GM12878 (cell line): ENCODE data around the gene HNF4A. TPM values are rescaled to one million over a fixed set of nuclear protein-coding genes. Genes with fewer than 3 reads are reported as not detected.

Experiments
- ASH2L ChIP-seq: fragments of 300-600, 200-600 bp; sonication (generic); IDR thresholded peaks from 2 replicates; pipeline ENCODE4 v1.6.1; 2017; ENCODE audit warnings: low read depth, mild to moderate bottlenecking, borderline replicate concordance
- GABPA ChIP-seq: IDR thresholded peaks from 2 replicates; pipeline ENCODE4 v1.6.1; 2014; ENCODE audit warnings: antibody characterized with exemption, low read depth, mild to moderate bottlenecking, inconsistent platforms
- JUND ChIP-seq: IDR thresholded peaks from 2 replicates; pipeline ENCODE4 v1.6.1; 2012; ENCODE audit warnings: low read depth, mild to moderate bottlenecking, low read length, improper control_type of control experiment, moderate library complexity
- RB1 ChIP-seq: fragments of 450-650 bp; formaldehyde crosslinking; IDR thresholded peaks from 2 replicates; pipeline ENCODE4 v1.6.1; 2017; ENCODE audit warnings: mild to moderate bottlenecking, borderline replicate concordance
- TCF3 ChIP-seq: IDR thresholded peaks from 2 replicates; pipeline ENCODE4 v1.6.1; 2012; ENCODE audit warnings: low read depth, mild to moderate bottlenecking, low read length, borderline replicate concordance; ENCODE audit not compliant: insufficient read depth
- polyA plus RNA-seq, 11 experiments: library from polyadenylated mRNA; depleted of rRNA in 4 of 11; unstranded in 6 of 11; stranded (reverse) in 5 of 11; fragments of >200 nt; fragmentation: Nextera tagmentation in 4 of 11; fragmentation: Illumina TruSeq in 1 of 11; extraction: Ambion mirVana in 4 of 11; extraction: Trizol in 1 of 11; gene quantifications; 1 replicate in 1 of 11; 2 replicates in 10 of 11; pipeline versions ENCODE4 v1.2.1 to v1.2.3, GENCODE V29; 2011 to 2016; ENCODE audit warnings: inconsistent platforms in 2 of 11, missing spikeins in 2 of 11, low read depth in 1 of 11
- total RNA-seq, 4 experiments: library from RNA; depleted of rRNA in 3 of 4; stranded (reverse); fragments of >200 nt in 3 of 4; fragmentation: Illumina TruSeq in 1 of 4; extraction: Trizol in 1 of 4; gene quantifications; 2 replicates each; pipeline versions ENCODE4 v1.2.1 to v1.2.3, GENCODE V29; 2013 to 2021
- TF ChIP-seq, protein P1 (sequence below): fragments of 450-650 bp; IDR thresholded peaks from 2 replicates; pipeline ENCODE4 v1.6.1; 2017; ENCODE audit warnings: mild to moderate bottlenecking, low read depth, inconsistent platforms; ENCODE audit not compliant: poor library complexity, severe bottlenecking
- TF ChIP-seq, protein P2 (sequence below): IDR thresholded peaks from 2 replicates; pipeline ENCODE4 v1.6.1; 2012; ENCODE audit warnings: low read depth, low read length, improper control_type of control experiment
- TF ChIP-seq, protein P3 (sequence below): fragments of 450-650 bp; IDR thresholded peaks from 2 replicates; pipeline ENCODE4 v1.6.1; 2016; ENCODE audit warnings: mild to moderate bottlenecking

The HNF4A gene
- total and polyA plus RNA-seq, 10 of the 15 experiments (the other 5 are each of a cell fraction or from before 2014, with no cell fraction given), result 0.21 TPM; not detected in 9

DNA sequence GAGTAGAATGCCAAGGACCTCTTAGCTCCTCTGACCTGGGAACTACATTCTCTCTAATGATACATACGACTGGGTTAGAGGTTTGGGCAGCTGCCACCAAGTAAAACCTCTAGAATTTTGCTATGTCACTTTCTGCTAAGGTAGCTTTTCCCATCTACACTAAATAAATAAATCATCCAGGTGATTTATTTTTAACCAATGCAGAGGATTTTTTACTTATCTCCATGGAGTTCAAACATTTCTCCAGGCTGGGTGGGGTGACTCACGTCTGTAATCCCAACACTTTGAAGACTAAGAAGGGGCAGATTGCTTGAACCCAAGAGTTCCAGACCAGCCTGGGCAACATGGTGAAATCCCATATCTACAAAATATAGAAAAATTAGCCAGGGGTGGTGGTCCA lies 27.1 kb downstream of the HNF4A start (continued):
- TF ChIP-seq, protein P1, sequence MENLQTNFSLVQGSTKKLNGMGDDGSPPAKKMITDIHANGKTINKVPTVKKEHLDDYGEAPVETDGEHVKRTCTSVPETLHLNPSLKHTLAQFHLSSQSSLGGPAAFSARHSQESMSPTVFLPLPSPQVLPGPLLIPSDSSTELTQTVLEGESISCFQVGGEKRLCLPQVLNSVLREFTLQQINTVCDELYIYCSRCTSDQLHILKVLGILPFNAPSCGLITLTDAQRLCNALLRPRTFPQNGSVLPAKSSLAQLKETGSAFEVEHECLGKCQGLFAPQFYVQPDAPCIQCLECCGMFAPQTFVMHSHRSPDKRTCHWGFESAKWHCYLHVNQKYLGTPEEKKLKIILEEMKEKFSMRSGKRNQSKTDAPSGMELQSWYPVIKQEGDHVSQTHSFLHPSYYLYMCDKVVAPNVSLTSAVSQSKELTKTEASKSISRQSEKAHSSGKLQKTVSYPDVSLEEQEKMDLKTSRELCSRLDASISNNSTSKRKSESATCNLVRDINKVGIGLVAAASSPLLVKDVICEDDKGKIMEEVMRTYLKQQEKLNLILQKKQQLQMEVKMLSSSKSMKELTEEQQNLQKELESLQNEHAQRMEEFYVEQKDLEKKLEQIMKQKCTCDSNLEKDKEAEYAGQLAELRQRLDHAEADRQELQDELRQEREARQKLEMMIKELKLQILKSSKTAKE, result no peak
- no peak for TF ChIP-seq ASH2L
- no peak for TF ChIP-seq JUND
- TF ChIP-seq, protein P2, sequence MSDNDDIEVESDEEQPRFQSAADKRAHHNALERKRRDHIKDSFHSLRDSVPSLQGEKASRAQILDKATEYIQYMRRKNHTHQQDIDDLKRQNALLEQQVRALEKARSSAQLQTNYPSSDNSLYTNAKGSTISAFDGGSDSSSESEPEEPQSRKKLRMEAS, result no peak
- TF ChIP-seq, protein P3, sequence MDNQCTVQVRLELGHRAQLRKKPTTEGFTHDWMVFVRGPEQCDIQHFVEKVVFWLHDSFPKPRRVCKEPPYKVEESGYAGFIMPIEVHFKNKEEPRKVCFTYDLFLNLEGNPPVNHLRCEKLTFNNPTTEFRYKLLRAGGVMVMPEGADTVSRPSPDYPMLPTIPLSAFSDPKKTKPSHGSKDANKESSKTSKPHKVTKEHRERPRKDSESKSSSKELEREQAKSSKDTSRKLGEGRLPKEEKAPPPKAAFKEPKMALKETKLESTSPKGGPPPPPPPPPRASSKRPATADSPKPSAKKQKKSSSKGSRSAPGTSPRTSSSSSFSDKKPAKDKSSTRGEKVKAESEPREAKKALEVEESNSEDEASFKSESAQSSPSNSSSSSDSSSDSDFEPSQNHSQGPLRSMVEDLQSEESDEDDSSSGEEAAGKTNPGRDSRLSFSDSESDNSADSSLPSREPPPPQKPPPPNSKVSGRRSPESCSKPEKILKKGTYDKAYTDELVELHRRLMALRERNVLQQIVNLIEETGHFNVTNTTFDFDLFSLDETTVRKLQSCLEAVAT, result no peak
- TF ChIP-seq GABPA, result no peak
- no peak for TF ChIP-seq RB1
- no peak for TF ChIP-seq TCF3
